ENCODE data around the gene SOX8.
A peak's percentile ranks its signal among the peaks of the same experiment; 100 is the strongest.

SOX8 gene

GRCh38 chr16:959232-960040 lies 22.1 kb upstream of the SOX8 start:
- no peak overlapping the region for H3K4me3 ChIP-seq (replicated peaks; ENCODE audit: low read depth, low read length)
- no peak for DNase-seq (ENCODE audit: extremely low read depth, low read depth)
- no peak for TF ChIP-seq CTCF (IDR thresholded peaks at IDR 0.05; ENCODE audit: low read depth, low read length, missing control alignments)

- no peak overlapping the region for H3K4me3 ChIP-seq (replicated peaks; ENCODE audit: low read depth, low read length)
- no peak for DNase-seq (ENCODE audit: extremely low read depth, low read depth)
- TF ChIP-seq CTCF (IDR thresholded peaks at IDR 0.05; ENCODE audit: low read depth, low read length, missing control alignments): no peak
Measured at GRCh38 chr16:962366-962765, 19.2 kb upstream of the SOX8 start.

- no peak for TF ChIP-seq CTCF (IDR thresholded peaks at IDR 0.05; ENCODE audit: low read depth, low read length, missing control alignments)
- H3K4me3 ChIP-seq (replicated peaks; ENCODE audit: low read depth, low read length): no peak overlapping the region
- DNase-seq (ENCODE audit: extremely low read depth, low read depth): no peak
Measured at GRCh38 chr16:962901-963814, 18.4 kb upstream of the SOX8 start.

GRCh38 chr16:963913-964312 lies 17.7 kb upstream of the SOX8 start:
- TF ChIP-seq CTCF (IDR thresholded peaks at IDR 0.05; ENCODE audit: low read depth, low read length, missing control alignments): no peak
- DNase-seq (ENCODE audit: extremely low read depth, low read depth): no peak
- H3K4me3 ChIP-seq (replicated peaks; ENCODE audit: low read depth, low read length): 0 out of 2 replicates have a peak overlapping the region, but pooled peaks have one; percentile 8

GRCh38 chr16:964356-965035 lies 17.1 kb upstream of the SOX8 start:
- peak overlapping the region; percentile 18; the same call in 1 of the 2 replicates for H3K4me3 ChIP-seq (replicated peaks; ENCODE audit: low read depth, low read length)
- DNase-seq (ENCODE audit: extremely low read depth, low read depth): no peak
- no peak for TF ChIP-seq CTCF (IDR thresholded peaks at IDR 0.05; ENCODE audit: low read depth, low read length, missing control alignments)

- no peak for DNase-seq (ENCODE audit: extremely low read depth, low read depth)
- H3K4me3 ChIP-seq (replicated peaks; ENCODE audit: low read depth, low read length): peak overlapping the region; percentile 18; the same call in 1 of the 2 replicates
- TF ChIP-seq CTCF (IDR thresholded peaks at IDR 0.05; ENCODE audit: low read depth, low read length, missing control alignments): no peak
Measured at GRCh38 chr16:965036-965395, 16.6 kb upstream of the SOX8 start.

Data from HFF-Myc (cell line).